ENCODE results near the gene SLC66A2.

The SLC66A2 gene

DNA sequence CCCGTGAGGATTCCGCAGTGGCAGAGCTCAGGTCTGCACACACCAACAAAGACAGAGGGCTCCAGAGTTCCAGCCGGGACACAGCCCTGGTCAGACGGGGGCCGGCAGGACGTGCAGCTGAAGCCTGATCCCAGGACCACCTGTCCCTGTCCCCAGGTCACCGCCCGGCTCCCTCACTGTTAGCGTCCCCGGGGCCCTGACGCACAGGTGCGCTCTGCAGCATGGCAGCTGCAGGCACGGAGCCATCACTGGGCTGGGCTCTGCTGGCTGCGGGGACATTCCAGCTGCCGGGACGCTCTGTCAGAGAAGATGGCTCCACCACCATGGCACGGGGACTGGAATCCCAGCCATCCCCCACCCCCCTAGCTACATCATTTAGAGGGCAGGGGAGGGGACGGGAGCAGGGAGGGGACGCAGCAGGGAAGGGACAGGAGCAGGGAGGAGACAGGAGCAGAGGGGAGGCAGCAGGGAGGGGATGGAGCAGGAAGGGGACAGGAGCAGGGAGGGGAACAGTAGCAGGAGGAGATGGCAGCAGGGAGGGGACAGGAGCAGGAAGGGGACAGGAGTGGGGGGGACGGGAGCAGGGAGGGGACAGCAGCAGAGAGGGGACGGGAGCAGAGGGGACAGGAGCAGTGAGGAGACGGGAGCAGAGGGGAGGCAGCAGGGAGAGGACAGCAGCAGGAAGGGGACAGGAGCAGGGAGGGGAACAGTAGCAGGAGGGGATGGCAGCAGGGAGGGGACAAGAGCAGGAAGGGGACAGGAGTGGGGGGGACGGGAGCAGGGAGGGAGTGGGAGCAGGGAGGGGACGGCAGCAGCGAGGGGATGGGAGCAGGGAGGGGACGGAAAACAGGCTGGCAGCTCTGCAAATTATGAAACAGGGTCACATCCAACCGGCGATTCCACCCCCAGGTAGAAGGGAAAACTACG is 39.8 kb downstream of the SLC66A2 start:
- no peak for DNase-seq (ENCODE audit: low read depth)

DNA sequence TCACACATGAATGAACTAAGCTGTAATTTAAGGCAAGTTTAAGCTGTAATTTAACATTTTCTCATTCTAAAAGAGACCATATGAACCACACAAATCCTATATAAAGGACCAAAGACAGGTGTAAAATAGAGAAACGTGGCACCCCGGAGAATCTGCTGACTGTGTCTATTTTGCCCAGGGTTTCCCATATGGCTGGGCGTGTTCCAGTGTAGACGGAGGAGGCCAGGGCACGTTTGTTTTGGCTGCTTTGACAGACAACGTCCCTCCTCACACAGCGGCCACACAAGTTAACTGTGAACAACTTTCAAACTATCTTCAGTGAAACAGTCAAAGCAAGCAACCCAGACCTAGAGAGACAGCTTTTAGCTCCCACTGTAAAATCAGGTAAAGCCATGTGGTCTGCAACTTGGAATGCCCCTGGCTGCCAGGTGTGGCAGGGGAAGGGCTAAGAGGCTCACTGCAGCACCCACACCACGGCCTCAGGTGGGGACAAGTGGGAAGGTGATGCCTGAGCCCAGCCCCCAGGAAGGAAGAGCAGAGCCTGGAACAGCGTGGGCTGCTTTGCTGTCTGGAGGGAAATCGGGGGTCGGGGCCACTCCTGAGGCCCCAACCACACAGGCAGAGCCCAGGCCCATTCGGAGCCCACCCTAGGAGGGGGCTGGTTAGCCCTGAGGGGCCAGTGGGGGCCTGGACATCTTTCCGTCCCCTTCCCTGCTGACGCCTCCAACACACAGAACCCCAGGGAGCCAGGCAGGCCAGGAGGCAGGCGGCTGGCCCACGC is 40.7 kb downstream of the SLC66A2 start:
- DNase-seq (ENCODE audit: low read depth), result no peak
- no peak overlapping the region for H3K4me3 ChIP-seq (ENCODE audit: control insufficient read depth, low read depth, low read length)
- TF ChIP-seq, protein P1, sequence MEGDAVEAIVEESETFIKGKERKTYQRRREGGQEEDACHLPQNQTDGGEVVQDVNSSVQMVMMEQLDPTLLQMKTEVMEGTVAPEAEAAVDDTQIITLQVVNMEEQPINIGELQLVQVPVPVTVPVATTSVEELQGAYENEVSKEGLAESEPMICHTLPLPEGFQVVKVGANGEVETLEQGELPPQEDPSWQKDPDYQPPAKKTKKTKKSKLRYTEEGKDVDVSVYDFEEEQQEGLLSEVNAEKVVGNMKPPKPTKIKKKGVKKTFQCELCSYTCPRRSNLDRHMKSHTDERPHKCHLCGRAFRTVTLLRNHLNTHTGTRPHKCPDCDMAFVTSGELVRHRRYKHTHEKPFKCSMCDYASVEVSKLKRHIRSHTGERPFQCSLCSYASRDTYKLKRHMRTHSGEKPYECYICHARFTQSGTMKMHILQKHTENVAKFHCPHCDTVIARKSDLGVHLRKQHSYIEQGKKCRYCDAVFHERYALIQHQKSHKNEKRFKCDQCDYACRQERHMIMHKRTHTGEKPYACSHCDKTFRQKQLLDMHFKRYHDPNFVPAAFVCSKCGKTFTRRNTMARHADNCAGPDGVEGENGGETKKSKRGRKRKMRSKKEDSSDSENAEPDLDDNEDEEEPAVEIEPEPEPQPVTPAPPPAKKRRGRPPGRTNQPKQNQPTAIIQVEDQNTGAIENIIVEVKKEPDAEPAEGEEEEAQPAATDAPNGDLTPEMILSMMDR (IDR thresholded peaks at IDR 0.05; ENCODE audit: control insufficient read depth, insufficient read depth, low read depth, low read length, missing control alignments), result no peak

More for the DNA sequence above, 39.8 kb downstream of the SLC66A2 start:
- H3K4me3 ChIP-seq (ENCODE audit: control insufficient read depth, low read depth, low read length), result no peak overlapping the region
- TF ChIP-seq, protein P1 (IDR thresholded peaks at IDR 0.05; ENCODE audit: control insufficient read depth, insufficient read depth, low read depth, low read length, missing control alignments), result no peak

DNA sequence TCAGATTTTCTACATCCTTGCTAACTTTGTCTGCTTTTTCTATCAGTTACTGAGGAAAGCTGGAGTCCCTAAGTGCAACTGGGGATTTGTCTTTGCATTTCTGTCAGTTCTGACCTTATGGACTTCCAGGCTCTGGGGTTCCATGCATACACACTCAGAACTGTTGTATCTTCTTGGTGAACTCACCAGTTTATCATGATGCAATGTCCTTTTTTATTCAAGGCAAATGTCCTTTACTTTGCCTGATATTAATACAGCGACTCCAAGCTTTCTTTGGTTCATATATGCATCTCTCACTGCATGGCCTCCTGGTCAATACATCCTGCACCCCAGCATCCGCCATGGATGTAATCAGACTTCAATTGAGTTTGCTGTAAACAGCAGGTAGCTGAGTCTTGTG is 44.7 kb downstream of the SLC66A2 start:
- DNase-seq (ENCODE audit: low read depth), result no peak
- TF ChIP-seq, protein P1 (IDR thresholded peaks at IDR 0.05; ENCODE audit: control insufficient read depth, insufficient read depth, low read depth, low read length, missing control alignments), result no peak
- no peak overlapping the region for H3K4me3 ChIP-seq (ENCODE audit: control insufficient read depth, low read depth, low read length)

GRCh38 chr18:79905993-79906392 is 45.5 kb downstream of the SLC66A2 start:
- DNase-seq (ENCODE audit: low read depth), result no peak
- TF ChIP-seq, protein P1 (IDR thresholded peaks at IDR 0.05; ENCODE audit: control insufficient read depth, insufficient read depth, low read depth, low read length, missing control alignments), result no peak
- H3K4me3 ChIP-seq (ENCODE audit: control insufficient read depth, low read depth, low read length), result no peak overlapping the region

GRCh38 chr18:79905389-79905911 is 46.0 kb downstream of the SLC66A2 start:
- TF ChIP-seq, protein P1 (IDR thresholded peaks at IDR 0.05; ENCODE audit: control insufficient read depth, insufficient read depth, low read depth, low read length, missing control alignments), result no peak
- no peak for DNase-seq (ENCODE audit: low read depth)
- no peak overlapping the region for H3K4me3 ChIP-seq (ENCODE audit: control insufficient read depth, low read depth, low read length)

- TF ChIP-seq, protein P1 (IDR thresholded peaks at IDR 0.05; ENCODE audit: control insufficient read depth, insufficient read depth, low read depth, low read length, missing control alignments), result no peak
- no peak overlapping the region for H3K4me3 ChIP-seq (ENCODE audit: control insufficient read depth, low read depth, low read length)
- no peak for DNase-seq (ENCODE audit: low read depth)
Observed at GRCh38 chr18:79904357-79905147, 46.9 kb downstream of the SLC66A2 start.
